Activated CD4-positive, alpha-beta T cell treated with anti-CD3 and anti-CD28 coated beads, Interleukin-2, Interleukin-6, amounts not matched to agents 100 ng/mL and 50 ng/mL, durations not matched to agents 16 hours and 8 hours (primary cell): ENCODE measurements around the gene CKLF.

Source experiments
- DNase-seq: peaks from one replicate; pipeline ENCODE4 v3.0.0-alpha.2; 2020

CKLF gene

DNA sequence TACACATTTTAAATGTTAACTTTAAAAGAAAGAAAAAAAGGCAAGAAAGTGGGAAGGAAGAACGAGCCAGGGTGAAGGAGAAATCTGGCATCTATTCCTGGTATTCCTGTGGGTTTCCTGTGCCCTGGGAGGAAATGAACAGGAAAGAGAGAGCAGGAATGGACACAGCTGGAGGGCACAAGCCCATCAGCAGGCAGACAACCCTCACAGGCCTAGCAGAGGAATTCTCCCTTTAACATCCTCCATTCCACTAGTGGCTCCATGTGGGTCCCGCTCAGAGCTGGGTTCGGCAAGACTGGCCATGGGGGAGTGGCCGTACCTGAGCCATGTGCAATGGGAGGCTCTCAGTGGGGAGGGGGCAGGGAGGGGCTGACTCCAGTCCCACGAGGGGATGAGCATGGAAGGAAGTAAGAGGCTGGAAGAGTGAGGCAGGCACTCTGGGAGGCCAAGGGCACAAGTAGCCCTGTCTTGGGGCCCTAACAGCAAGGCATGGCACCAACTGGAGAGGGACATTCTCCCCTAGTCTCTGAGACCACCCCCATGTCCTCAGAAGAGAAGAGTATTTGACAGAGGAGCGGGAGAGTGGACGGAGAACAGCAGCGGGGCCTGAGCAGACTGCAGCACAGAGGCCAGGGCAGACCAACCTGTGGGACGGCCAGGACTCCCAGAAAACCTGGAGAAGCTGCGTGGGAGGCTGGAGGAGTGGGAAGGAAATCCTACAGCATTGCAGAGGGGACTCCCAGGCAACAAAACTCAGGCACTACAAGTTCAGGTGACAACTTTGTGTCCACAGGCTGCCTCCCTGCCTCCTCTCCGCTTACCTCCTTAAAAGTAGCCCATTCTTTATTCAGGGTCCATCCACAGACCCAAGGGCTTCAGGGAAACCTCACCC, 32.6 kb upstream of the CKLF start:
- no peak for DNase-seq

DNA sequence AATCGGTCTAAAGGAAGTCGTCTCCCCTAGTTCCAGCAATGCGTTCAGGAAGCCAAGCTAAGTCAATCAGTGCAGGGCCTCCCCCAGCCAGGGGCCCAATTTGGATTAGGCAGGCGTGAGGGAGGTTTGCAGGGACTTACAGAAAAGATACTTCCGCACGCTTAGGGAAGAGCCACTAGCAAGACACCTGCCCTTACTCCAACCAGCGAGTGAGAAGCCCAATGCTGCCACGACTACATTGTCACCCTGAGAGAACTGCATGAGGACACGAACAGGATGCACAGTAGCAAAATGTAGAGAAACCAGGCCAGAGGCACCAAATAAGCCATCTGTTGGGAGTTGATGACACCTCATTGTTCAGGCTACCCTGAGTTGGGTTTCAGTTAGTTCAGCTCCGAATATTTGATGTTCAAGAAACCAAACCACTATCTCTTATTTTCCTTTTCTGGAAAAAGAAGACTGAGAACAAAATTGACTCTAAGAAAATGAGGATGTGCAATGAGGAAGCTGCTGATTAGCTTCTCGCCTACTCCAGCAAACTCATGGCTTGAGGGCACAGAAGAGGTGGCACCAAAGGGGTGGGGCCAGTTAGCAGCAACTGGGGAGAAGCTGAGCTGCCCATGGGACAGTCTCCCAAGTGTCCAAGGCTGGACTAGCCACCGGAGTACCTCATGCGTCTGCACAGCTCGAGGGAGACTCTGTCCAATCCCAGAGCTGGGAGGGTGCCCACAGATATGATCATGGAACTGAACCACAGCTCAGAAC, 31.8 kb upstream of the CKLF start:
- peak; percentile 37 for DNase-seq

DNA sequence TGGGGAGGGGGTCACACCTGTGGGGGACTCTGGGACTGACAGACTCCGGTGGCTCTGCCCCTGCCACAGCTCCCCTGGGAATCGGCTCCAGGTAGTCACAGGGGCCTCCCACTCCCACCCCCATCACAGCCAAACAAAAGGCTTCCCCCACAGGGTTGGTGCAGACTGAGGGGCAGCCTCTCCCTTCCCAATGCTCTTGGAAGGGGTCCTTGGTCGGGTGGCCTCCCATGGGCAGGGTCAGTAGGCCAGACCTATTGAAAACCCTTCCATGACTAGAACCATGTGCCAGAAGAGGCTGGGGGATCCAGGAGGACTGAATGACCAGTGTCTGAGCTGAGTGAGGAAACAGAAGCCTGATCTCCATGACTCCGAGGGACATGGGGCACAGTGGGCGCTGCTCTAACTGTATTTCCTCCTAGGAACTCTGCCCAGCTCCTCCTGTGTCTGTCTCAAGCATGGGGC, 31.1 kb upstream of the CKLF start:
- DNase-seq: no peak

DNA sequence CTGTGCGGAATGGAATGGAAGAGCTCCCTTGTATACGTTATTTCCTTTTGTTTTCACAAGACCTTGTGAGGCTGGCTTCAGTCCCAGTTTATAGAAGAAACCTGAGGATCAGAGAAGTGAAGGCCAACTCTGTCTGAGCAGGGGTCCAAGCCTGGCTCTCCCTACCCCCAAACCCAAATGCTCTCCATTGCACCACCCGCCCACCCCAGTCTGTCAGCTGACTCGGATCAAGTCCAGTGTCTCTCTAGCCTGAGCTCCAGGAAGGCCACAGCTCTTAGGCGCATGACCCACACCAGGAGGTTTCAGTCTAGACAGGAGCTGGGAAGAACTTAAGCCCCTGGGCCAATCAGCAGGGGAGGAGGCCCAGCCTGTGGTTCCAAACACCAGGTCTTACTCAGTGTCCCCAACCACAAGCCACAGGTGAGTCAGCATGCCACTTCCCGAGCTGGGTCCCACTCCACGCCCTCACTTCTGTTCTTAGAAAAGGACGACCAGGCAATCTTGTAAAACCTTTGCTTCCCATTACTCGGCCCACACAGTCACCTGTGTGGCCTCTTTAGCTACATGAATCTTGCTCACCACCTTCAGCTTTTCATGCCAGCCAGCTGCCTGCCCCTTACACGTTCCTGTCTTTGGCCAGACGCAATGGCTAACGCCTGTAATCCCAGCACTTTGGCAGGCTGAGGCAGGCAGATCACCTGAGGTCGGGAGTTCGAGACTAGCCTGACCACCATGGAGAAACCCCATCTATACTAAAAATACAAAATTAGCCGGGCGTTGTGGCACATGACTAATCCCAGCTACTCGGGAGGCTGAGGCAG, 30.2 kb upstream of the CKLF start:
- peak; percentile 98 for DNase-seq

DNA sequence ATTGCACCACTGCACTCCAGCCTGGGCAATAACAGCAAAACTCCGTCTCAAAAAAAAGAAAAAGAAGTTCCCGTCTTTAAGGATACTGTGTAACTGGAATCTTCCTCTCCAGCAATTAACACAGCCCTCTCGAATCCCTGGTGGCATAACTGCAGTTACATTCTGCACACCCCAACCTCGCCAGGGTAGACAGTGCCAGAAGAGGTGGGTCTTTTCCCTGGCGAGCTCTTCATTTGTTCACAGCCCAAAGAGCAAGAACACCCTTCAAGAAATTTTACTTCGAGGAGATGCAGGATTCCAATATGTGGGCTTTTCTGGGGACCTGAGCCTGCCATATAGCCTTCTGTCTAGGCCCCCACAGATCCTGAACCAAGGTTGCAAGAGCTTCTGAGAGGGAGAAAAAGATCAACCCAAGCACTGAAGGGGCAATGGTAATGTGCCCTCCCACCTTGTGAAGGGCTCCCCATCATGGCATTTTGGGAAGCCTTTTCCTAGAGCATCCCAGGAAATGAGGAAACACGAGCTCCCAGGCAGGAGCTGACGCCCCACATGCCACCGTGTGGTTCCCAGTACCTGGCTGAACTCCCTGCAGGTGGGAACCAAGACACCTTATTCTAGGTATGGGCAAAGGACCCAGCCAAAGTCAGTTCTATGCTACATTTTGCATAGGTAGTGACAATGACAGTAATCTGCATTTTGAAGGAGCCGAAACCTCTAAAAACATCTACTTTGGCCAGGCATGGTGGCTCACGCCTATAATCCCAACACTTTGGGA, 29.4 kb upstream of the CKLF start:
- DNase-seq: no peak

DNA sequence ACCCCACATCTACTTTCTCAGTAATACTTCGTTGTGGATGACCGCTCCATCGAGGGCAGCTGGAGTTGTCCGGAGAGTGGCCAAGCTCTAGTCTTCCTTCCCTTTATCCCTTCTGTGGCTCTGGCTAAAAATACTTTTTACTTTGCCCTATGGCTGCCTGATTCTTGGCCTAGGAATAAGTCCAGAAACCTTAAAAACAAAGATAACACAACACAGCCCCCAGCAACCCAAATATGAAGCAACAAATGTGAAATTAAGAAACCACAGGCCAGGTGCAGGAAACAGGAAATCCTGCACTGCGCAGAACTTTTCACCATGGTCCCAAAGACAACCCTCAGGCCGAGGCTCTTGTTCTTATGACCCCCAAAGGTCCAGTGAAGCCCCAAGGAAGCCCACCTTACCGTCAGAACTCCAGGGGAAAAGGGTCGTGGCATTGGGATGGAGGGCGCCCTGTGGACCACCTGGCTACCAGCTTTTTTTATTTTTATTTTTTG, 28.5 kb upstream of the CKLF start:
- DNase-seq: peak; percentile 79

DNA sequence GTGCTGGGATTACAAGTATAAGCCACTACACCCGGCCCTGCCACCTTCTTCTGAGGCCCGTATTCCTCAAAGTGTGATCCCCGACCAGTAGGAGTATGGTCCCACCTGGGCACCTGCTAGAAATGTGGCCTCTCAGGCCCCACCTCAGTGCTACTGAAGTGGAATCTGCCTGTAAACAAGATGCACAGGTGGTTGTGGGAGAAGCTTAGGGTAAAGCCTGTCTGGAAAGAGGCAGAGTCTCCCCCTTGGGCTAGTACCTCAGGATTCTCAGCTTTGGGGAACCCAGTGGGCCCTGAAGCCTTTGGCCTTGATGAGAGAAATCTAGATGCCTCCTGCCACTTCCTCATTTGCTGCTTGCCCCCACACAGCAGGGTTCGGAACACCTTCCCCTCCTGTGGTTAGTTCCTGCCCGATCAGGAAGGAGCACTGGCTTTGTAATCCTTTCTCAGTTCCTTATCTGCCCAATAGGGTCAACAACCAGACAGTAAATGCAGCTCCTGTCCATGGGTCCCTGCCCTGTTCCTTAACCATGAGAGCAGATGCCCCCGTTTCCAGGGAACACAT, 27.7 kb upstream of the CKLF start:
- peak; percentile 68 for DNase-seq

DNA sequence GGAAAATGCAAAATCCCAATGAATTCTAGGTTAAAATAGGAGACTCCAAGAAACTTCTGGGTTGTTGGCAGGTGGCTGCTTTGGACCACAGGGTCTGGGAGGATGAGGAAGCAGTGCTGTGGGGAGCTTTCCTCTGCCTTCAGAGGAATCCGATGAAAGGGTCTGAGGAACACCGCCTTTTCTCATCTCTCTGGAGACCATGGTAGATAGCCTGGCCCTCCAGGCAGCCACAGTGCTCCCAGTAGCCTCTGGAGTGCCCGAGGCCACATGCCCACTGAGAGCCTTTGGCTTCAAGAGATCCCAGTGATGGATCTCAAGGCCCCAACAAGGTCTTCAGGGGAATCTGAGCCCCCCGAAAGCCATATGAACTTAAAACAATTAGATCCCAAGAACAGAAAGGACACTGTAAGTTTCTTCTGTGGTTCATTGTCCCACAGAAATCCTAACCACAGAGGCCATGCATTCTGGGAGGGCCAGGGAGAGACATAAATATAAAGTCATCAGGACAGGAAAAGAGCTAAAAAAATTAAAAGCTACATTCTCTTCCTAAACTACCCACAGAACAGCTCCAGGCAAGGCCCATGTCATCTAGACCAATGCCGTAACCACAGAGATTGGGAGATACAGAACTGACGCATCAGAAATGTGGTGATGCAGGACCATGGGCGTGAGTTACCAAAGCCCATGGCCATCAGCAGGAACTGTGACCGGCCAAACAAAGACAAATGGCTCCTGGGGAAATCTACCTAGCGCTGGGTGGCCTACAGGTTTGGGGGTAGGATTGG, 26.8 kb upstream of the CKLF start:
- DNase-seq: peak; percentile 47

DNA sequence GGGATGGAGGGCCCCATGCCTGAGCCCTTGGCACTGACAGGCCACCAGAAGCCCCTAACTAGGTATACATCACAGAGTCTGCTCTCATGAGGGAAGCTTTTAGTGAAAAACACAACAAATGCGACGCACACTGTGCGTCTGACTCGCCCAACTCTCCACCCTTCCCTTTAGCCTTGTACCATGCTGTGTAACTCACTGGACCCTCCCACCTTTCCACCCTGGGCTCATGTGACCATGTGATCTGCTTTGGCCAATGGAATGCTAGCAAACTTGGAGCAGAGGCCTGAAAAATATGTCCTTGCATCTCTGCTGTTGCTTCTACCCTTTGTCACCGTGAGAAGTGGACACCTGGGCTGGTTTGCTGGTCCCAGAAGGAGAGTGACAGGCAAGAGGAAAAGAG, 24.1 kb upstream of the CKLF start:
- DNase-seq: no peak

DNA sequence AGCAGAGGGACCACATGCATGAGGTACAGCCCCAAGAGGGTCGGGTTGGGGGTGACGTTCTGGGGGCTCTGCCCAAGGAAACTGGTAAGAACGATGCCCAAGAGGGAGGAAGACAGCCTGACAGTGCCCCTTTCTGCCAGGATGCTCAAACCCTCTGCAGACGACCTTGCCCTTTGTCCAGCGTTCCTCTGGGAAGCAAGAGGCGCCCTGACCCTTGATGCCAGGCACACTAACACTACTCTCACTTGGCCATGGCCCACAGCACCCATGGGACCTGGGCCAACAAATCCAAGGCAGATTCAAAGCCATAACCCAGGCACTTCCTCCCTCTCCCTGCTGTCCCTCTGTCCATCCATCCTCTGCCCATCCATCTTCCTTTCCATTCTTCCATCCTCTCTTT, 22.9 kb upstream of the CKLF start:
- no peak for DNase-seq

DNA sequence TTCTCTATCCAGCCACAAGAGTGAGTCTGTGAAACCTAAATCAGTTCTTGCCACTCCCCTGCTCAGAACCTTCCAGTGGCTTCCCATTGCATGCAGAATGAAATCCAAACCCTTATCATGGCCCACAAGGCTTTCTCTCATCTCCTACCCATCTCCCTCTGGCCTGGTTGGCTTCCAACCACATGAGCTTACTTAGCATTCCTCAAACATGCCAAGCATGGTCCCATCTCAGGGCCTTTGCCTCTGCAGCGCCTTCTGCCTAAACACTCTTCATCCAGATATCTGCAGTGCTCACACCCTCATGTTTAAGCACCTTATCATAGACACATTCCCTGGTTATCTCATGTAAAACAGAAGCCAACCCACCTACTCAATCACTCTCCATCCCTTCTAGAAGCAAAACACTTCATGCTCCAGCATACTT, 18.0 kb upstream of the CKLF start:
- no peak for DNase-seq

DNA sequence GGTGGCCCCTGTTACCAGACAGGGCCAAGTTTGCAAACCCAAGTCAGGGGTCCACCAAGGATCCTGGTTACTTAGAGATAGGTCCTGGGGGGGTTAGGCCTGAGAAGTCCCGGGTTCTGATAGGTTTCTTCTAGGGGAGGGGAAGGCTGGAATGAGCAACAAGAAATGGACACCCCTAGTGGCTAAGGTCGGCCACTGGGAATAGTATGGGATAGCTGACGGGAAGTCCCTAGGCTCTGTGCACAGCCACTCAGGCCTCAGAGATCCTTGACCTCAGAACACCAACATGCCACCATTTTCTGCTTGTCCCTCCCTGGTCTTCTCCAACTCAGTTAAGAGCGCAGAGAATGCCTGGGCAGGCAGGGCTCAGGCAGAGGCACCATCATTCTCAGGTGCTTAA, 15.9 kb upstream of the CKLF start:
- no peak for DNase-seq

DNA sequence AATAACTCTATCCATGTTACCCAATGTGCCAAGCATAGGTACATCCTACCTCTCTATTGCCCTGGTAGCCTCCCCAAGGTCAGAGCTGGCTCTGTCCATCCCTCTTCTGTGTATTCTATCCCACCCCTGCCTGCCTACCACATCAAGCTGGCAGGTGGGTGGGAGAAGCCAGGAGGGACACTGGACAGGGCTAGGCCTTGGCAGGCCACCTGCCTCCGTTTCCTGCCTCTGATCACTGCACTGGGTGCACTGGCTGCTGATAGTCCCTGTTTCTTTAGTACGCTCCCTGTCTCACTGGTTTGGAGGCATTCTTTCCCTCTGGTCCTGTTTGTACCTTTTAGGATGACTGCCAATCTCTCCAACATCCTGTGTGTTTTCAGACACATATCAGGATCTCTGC, 15.1 kb upstream of the CKLF start:
- no peak for DNase-seq

DNA sequence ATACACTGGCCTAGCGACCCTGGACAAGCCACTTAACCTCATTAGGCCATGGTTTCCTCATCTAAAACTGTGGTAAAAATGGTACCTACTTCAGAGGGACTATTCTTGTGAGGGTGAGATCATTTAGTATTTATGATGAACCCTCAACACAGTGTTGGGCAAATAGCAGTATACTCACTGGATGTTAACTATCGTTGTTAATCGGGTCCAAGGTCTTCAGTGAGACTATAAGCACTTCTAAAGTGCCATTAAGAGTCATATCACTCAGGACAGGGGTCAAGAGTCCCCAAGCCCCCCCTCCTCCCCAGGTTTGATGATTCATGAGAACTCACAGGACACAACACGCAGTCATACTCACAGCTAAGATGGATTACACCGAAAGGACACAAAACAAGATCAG, 13.5 kb upstream of the CKLF start:
- no peak for DNase-seq

DNA sequence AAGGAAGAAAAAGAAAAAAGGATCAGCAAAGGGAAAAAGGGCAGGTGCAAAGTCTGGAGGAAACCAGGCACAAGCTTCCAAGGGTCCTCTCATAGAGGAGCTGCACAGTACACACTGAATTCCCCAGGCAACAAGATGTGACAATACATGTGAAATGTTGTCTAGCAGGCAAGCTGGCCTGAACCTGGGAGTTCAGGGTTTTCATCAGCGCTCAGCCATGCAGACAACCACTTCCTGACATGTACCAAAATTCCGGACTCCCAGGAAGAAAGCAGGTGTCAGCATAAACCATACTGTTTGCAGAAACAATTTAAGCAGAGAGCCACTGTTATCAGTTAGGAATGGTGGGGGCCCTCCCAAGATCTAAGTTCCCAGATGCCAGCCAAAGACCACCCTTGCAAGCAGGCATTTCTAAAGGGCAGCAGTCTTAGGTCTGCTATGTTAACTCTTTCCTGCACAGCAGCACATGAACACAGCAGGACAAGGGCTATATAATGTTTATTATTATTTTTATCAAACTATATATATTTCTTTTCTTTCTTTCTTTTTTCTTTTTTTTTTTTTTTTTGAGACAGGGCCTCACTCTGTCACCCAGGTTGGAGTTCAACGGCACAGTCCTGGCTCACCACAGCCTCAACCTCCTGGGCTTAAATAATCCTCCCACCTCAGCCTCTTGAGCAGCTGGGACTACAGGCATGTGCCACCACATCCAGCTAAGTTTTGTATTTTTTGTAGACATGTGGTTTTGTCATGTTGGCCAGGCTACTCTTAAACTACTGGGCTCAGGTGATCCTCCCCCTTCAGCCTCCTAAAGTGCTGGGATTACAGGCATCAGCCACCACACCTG, 12.5 kb upstream of the CKLF start:
- no peak for DNase-seq

DNA sequence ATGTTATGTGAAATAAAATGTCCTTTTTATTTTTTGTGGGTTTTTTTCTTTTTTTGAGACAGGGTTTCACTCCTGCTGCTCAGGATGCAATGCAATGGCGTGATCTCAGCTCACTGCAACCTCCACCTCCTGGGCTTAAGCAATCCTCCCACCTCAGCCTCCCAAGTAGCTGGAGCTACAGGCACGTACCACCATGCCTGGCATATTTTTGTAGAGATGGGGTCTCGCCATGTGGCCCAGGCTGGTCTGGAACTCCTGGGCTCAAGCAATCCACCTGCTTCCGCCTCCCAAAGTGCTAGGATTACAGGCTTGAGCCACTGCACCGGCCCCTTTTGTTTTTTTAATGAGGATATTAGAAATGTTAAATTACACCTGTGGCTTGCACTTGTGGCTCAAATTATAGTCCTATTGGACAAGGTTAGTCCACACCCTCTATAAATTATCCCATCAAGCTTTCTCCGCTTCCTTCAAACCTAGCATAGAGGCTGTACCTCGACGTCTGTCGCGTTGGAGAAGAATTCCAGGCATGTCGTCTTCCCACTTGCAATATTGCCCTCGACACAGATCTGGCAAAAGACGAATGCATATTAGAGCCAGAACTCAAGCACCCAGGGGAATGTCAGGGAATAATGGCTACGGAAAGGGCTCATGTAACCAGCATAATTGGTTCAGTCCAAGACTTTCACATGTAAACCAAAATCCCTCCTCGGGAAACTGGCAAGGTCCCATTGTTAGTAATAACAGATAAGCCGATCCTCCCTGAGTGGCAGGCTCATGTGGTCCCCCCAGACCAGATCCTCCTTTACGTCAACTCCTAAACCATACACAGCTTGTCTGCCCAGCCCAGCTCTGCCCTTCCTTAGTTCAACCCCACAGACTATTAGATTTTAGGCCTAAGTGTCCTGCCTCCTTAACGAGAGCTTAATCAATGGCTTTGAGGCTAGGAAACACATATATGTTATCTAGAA, 10.7 kb upstream of the CKLF start:
- no peak for DNase-seq

DNA sequence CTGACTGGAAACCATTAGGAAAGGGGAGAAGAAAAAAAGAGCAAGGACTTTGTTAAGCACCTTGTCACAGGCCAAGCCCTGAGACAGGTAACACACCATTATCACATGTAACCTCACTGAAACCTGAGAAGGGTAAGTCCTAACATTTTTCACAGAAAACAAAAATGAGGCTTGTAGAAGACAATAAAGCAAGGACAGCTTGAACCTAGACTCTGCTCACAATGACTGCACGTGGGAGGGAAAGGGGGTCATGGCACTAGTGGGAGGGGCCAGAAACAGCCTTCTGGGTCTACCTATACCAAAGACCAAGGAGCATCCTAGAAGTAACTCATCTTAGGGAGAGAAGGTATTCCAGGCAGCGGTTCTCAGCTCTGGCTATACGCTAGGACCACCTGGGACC, 10.0 kb upstream of the CKLF start:
- no peak for DNase-seq

DNA sequence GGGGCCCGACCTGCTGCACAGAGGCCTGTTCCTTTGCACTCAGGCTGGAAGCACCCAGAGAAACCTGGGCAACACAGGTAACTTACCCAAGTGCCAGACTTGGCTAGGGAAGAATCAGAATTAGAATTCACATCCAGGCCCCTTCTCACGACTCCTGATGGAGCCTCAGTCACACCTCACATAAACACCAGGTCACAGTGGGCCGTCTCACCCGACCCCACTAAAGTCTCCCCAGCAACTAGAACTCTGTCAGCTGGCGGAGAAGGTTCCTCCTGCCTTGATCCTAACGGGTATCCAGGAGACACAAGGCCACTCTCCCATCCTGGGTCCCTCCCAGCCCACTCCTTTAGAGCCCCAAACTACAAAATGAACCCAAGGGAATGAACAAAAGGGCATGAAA, 8.8 kb upstream of the CKLF start:
- no peak for DNase-seq
